Caco-2 (cell line): ENCODE results near the gene GUK1. TPM values are rescaled to one million over a fixed set of nuclear protein-coding genes. Genes with fewer than 3 reads are reported as not detected.

Experiments used
- BruUV-seq: library from RNA; stranded (reverse); fragments of 400-500 nt; replicated peaks from 2 replicates; lab custom pipeline; 2021; lab: Mats Ljungman, UMichigan
- CTCF ChIA-PET: fragments of 300-600 bp; sonication (Branson Sonifier 250); formaldehyde crosslinking; loops from one replicate; lab custom pipeline; 2022; ENCODE audit warnings: antibody characterized with exemption; lab: Charles Lee
- POLR2A ChIA-PET: fragments of 300-600 bp; sonication (Branson Sonifier 250); formaldehyde crosslinking; loops from one replicate; lab custom pipeline; 2022; ENCODE audit warnings: antibody characterized with exemption; lab: Charles Lee
- DNase-seq, 2 experiments: peaks; one replicate each; pipeline versions ENCODE4 v3.0.0 to v3.0.0-alpha.2; 2020 to 2022
- H3K27me3 ChIP-seq: replicated peaks from 2 replicates; pipeline ENCODE4 v1.6.0; 2011; ENCODE audit warnings: low read length; ENCODE audit not compliant: control insufficient read depth, insufficient read depth
- H3K36me3 ChIP-seq: 2 replicates; pipeline ENCODE4 v1.5.1; 2011; ENCODE audit warnings: low read length; ENCODE audit not compliant: control insufficient read depth, insufficient read depth
- H3K4me1 ChIP-seq: fragments of 250-450 bp; sonication (Bioruptor Pico); 2 replicates; pipeline ENCODE4 v1.5.1; 2020; ENCODE audit warnings: mild to moderate bottlenecking
- H3K4me3 ChIP-seq: 2 replicates; pipeline ENCODE4 v1.5.1; 2011; ENCODE audit warnings: low read depth, mild to moderate bottlenecking, control low read depth, low read length
- H3K9me3 ChIP-seq: fragments of 250-450 bp; sonication (Bioruptor Pico); 2 replicates; pipeline ENCODE4 v1.5.1; 2020; ENCODE audit warnings: mild to moderate bottlenecking, moderate library complexity
- H3K27ac Mint-ChIP-seq: one replicate; pipeline ENCODE4 v1.8.0; 2022; ENCODE audit warnings: mixed read lengths; ENCODE audit not compliant: unreplicated experiment
- H3K27me3 Mint-ChIP-seq: one replicate; pipeline ENCODE4 v1.8.0; 2022; ENCODE audit warnings: mixed read lengths; ENCODE audit not compliant: insufficient read depth, unreplicated experiment
- H3K36me3 Mint-ChIP-seq: one replicate; pipeline ENCODE4 v1.8.0; 2022; ENCODE audit warnings: mild to moderate bottlenecking, mixed read lengths; ENCODE audit not compliant: insufficient read depth, unreplicated experiment
- H3K4me1 Mint-ChIP-seq: one replicate; pipeline ENCODE4 v1.8.0; 2022; ENCODE audit warnings: low read depth, mixed read lengths; ENCODE audit not compliant: unreplicated experiment
- H3K4me3 Mint-ChIP-seq: one replicate; pipeline ENCODE4 v1.8.0; 2022; ENCODE audit warnings: mild to moderate bottlenecking, moderate library complexity, mixed read lengths; ENCODE audit not compliant: unreplicated experiment
- H3K9me3 Mint-ChIP-seq: one replicate; pipeline ENCODE4 v1.8.0; 2022; ENCODE audit warnings: mixed read lengths; ENCODE audit not compliant: unreplicated experiment
- intact Hi-C: fragments of 100-400 bp; cut with micrococcal nuclease; formaldehyde crosslinking; loops from one replicate; pipeline ENCODE4 v1.10.0; 2022; ENCODE audit not compliant: unreplicated experiment
- total RNA-seq: library from RNA; stranded (reverse); gene quantifications from 2 replicates; pipeline ENCODE4 v1.2.3, GENCODE V29; 2022
- TF ChIP-seq, protein P1 (sequence below), 2 experiments: fragments of 200-600 bp in 1 of 2; IDR thresholded peaks; 1 replicate in 1 of 2; 2 replicates in 1 of 2; pipeline versions ENCODE4 v1.5.1 to v1.8.0; 2011 to 2022; ENCODE audit warnings: antibody characterized with exemption in 1 of 2, control low read depth in 1 of 2, inconsistent platforms in 1 of 2, low read depth in 1 of 2, low read length in 1 of 2, mild to moderate bottlenecking in 1 of 2, moderate library complexity in 1 of 2; ENCODE audit not compliant: insufficient read depth in 1 of 2, severe bottlenecking in 1 of 2, unreplicated experiment in 1 of 2

The GUK1 gene
- total RNA-seq, 1 experiment from 2014 or later = 73.6 TPM

DNA sequence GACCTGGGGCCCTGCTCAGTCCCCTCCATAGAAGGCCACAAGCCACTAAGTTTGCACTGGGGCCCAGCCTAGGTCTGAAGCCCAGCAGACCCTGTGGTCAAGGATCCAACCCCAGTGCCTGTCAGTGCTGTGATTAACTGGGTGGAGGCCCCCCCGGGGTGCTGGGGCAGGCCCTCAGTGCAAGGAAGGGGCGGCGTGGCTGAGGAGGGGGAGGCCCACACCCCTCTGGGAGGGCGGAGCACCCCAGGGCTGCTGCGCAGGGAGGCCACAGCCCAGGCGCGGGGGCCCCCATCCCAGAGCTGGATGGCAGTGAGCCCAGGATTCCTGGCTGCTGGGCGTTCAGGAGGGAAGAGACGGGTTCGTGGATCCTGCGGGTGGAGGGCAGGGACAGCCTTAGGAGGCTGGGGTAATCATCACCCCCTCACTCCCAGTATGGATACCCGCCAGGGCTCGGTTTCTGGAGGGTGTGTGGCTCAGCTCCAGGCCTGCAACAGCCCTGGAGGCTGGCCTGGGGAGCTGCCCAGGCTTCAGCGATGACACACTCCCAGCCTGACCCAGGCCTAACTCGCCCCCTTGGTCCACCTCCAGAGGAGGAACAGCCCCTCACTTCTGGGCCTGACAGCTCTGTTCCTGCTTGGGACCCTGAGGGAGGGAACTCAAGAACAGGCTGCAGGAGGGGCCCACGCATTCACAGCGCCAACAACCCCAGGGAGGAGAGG is 10.5 kb downstream of the GUK1 start:
- H3K27me3 Mint-ChIP-seq = no peaks in the 10 kb centered on the region
- H3K36me3 Mint-ChIP-seq = peaks cover 7% of the 10 kb centered on the region
- no peak overlapping the region for H3K4me3 Mint-ChIP-seq
- BruUV-seq = no TSS peak
- no peaks in the 10 kb centered on the region for H3K9me3 Mint-ChIP-seq
- peak in 1 of 2 experiments; percentile 32 for DNase-seq
- Histone ChIP-seq H3K36me3 (peaks cover 2% of the 10 kb centered on the region), H3K27me3 (no peaks in the 10 kb centered on the region), H3K9me3 (no peaks in the 10 kb centered on the region), H3K4me3 (no peak overlapping the region), H3K4me1 (peaks cover 6% of the 10 kb centered on the region; the same call in 1 of the 2 replicates)
- H3K4me1 Mint-ChIP-seq = no peaks in the 10 kb centered on the region
- H3K27ac Mint-ChIP-seq = no peak overlapping the region
- intact Hi-C loops = no loop called here
- POLR2A ChIA-PET = interaction anchor here (0.7 kb wide), 1 partner anchor 12 kb away, joined by 3 read pairs; no protein-coding TSS in a partner anchor
- TF ChIP-seq, protein P1, sequence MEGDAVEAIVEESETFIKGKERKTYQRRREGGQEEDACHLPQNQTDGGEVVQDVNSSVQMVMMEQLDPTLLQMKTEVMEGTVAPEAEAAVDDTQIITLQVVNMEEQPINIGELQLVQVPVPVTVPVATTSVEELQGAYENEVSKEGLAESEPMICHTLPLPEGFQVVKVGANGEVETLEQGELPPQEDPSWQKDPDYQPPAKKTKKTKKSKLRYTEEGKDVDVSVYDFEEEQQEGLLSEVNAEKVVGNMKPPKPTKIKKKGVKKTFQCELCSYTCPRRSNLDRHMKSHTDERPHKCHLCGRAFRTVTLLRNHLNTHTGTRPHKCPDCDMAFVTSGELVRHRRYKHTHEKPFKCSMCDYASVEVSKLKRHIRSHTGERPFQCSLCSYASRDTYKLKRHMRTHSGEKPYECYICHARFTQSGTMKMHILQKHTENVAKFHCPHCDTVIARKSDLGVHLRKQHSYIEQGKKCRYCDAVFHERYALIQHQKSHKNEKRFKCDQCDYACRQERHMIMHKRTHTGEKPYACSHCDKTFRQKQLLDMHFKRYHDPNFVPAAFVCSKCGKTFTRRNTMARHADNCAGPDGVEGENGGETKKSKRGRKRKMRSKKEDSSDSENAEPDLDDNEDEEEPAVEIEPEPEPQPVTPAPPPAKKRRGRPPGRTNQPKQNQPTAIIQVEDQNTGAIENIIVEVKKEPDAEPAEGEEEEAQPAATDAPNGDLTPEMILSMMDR (IDR thresholded peaks at IDR 0.05; ENCODE audit: insufficient read depth in 1 of 2, low read depth in 1 of 2, low read length in 1 of 2, severe bottlenecking in 1 of 2, unreplicated experiment in 1 of 2) = no peak
- CTCF ChIA-PET = no interaction called here

DNA sequence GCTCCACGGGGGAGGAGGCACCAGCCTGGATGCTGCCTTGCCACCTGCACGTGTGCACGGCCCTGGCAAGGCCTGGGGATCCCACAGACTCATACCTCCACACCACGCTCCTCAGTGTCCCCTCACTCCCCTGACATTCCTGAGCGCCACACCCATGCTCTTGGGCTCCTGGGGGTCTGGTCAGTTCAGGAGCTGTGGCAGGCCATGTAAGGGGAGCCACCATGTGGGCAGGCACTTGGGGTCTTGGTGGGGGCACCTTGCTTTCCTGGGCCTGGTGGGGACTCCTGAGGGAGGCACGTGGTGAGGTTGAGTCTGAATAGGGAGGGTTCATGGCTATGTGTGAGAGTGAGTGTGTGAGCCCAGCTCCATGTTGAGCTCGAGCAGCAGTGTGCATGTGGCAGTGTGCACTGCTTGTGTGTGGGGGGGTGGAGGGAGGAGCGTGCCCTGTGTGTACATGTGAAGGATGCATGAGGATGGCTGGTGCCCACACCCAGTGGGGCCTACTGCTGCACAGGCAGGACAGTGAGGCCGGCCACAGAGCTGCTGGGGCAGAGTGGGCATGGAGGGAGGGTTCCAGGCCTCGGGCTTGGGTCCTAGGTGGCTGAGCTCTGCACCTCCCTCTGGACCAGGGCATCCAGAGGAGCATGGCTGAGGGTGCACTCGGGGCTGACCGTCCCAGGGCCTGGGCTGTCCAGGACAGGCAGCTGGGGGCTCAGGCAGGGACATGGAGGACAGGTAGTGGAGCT is 11.3 kb downstream of the GUK1 start:
- no peak overlapping the region for H3K27ac Mint-ChIP-seq
- Histone ChIP-seq H3K36me3 (peaks cover 2% of the 10 kb centered on the region; the same call in 1 of the 2 replicates), H3K4me3 (no peak overlapping the region), H3K4me1 (peaks cover 6% of the 10 kb centered on the region; the same call in 1 of the 2 replicates), H3K27me3 (no peaks in the 10 kb centered on the region), H3K9me3 (no peaks in the 10 kb centered on the region)
- intact Hi-C loops = no loop called here
- ChIA-PET CTCF (no interaction called here), POLR2A (interaction anchor here (0.7 kb wide), 1 partner anchor 11 kb away, joined by 3 read pairs; no protein-coding TSS in a partner anchor)
- DNase-seq = peak in 1 of 2 experiments; percentile 33
- H3K27me3 Mint-ChIP-seq = no peaks in the 10 kb centered on the region
- H3K9me3 Mint-ChIP-seq = no peaks in the 10 kb centered on the region
- TF ChIP-seq, protein P1 (IDR thresholded peaks at IDR 0.05; ENCODE audit: insufficient read depth in 1 of 2, low read depth in 1 of 2, low read length in 1 of 2, severe bottlenecking in 1 of 2, unreplicated experiment in 1 of 2) = no peak
- no peaks in the 10 kb centered on the region for H3K4me1 Mint-ChIP-seq
- H3K4me3 Mint-ChIP-seq = no peak overlapping the region
- H3K36me3 Mint-ChIP-seq = peaks cover 7% of the 10 kb centered on the region
- BruUV-seq = no TSS peak

DNA sequence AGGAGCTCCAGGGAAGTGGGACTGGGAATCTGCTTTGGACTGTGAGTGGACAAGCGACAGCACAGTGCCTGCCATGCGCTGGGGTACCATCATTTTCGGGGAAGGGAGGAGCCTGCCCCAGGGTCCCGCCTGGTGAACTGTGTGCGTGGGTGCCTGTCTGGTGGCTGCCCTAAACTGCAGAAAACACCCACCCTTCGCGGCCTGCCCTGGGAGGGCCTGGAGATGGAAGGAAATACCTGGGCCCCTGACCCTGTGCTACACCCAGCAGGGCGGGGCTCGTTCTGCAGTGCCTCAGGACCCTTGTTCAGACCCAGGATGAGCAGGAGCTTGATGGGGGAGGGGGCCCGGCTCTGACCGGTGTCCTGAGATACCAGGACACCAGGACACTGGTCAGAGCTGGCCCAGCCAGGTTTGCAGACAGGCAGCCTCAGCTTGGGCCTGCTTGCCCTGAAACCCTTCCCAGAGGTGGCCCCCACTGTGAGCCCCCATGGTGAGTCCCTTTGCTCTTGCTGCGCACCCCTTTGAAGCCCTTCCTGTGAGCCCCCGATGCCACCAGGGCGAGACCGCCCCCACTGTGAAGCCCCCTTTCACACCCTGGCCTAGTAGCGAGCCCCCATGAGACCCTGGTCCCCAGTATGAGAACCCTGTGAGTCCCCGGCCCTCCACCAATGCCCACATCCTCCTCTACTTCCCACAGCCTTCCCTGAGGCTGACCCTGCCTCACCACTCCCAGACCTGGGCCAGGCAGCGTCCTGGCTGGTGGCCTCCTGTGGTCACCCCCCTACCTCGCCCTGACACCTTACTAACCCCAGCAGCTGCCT is 12.2 kb downstream of the GUK1 start:
- peaks cover 7% of the 10 kb centered on the region for H3K36me3 Mint-ChIP-seq
- no peaks in the 10 kb centered on the region for H3K4me1 Mint-ChIP-seq
- H3K4me3 Mint-ChIP-seq = no peak overlapping the region
- CTCF ChIA-PET = interaction anchor here (0.6 to 0.7 kb wide), 2 partner anchors 100 to 153 kb away, joined by 4 to 6 read pairs; no protein-coding TSS in a partner anchor
- no TSS peak for BruUV-seq
- intact Hi-C loops = no loop called here
- DNase-seq = no peak
- no peaks in the 10 kb centered on the region for H3K27me3 ChIP-seq
- no peaks in the 10 kb centered on the region for H3K9me3 ChIP-seq
- H3K27ac Mint-ChIP-seq = no peak overlapping the region
- POLR2A ChIA-PET = no interaction called here
- H3K36me3 ChIP-seq = no peaks in the 10 kb centered on the region
- no peak overlapping the region for H3K4me3 ChIP-seq
- H3K27me3 Mint-ChIP-seq = no peaks in the 10 kb centered on the region
- TF ChIP-seq, protein P1 (IDR thresholded peaks at IDR 0.05; ENCODE audit: insufficient read depth in 1 of 2, low read depth in 1 of 2, low read length in 1 of 2, severe bottlenecking in 1 of 2, unreplicated experiment in 1 of 2) = no peak
- peaks cover 6% of the 10 kb centered on the region; the same call in 1 of the 2 replicates for H3K4me1 ChIP-seq
- no peaks in the 10 kb centered on the region for H3K9me3 Mint-ChIP-seq
